HUES64 (cell line): ENCODE measurements around the gene PRSS27.

Experiments used
- H3K27ac ChIP-seq: 2 replicates; pipeline ENCODE4 v1.7.0; 2013; ENCODE audit warnings: low read depth, low read length, inconsistent platforms
- H3K27me3 ChIP-seq: 2 replicates; pipeline ENCODE4 v1.6.1; 2013; ENCODE audit warnings: mild to moderate bottlenecking, low read length; ENCODE audit not compliant: insufficient read depth
- H3K36me3 ChIP-seq: 2 replicates; pipeline ENCODE4 v1.6.1; 2013; ENCODE audit warnings: mild to moderate bottlenecking, low read length; ENCODE audit not compliant: insufficient read depth
- H3K4me1 ChIP-seq: 2 replicates; pipeline ENCODE4 v1.6.1; 2013; ENCODE audit warnings: mild to moderate bottlenecking, low read length, moderate library complexity; ENCODE audit not compliant: insufficient read depth
- H3K4me3 ChIP-seq: 2 replicates; pipeline ENCODE4 v1.5.1; 2013; ENCODE audit warnings: mild to moderate bottlenecking, low read length, moderate library complexity
- H3K9ac ChIP-seq: 2 replicates; pipeline ENCODE4 v1.6.1; 2013; ENCODE audit warnings: mild to moderate bottlenecking, low read depth, low read length
- H3K9me3 ChIP-seq: 2 replicates; pipeline ENCODE4 v1.6.1; 2013; ENCODE audit warnings: low read depth, low read length; ENCODE audit not compliant: insufficient read depth
- WGBS: fragments of 150-250, 120-280 bp; methylation state at CpG from one replicate; pipeline ENCODE4 v1.1.7; 2013; ENCODE audit warnings: missing lambda C conversion rate; 5-methylcytosine and 5-hydroxymethylcytosine counted together

PRSS27 gene

DNA sequence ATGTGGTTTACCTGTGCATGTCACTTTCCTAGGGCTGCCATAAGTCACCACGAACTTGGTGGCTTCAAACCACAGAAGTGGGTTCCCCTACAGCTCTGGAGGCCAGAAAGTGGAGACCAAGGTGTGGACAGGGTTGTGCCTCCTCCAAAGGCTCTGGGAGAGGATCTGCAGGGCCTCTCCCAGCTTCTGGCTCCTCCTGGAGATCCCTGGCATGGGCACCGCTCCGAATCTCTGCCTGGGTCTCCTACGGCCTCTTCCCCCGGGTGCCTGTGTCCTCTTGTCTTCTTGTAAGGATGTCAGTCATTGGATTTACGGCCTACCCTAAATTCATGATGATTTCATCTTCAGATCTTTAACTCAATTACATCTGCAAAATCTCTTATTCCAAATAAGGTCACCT, 29.9 kb upstream of the PRSS27 start:
- Histone ChIP-seq H3K9ac (no peak overlapping the region), H3K36me3 (peaks cover 8% of the 10 kb centered on the region; the same call in 1 of the 2 replicates), H3K4me3 (no peak overlapping the region), H3K27ac (no peak overlapping the region), H3K27me3 (no peaks in the 10 kb centered on the region), H3K9me3 (no peaks in the 10 kb centered on the region), H3K4me1 (peaks cover 6% of the 10 kb centered on the region)
- WGBS, result 95% methylated on average over 6 of the region's 6 CpGs

- peaks cover 1% of the 10 kb centered on the region for H3K4me1 ChIP-seq
- no peak overlapping the region for H3K4me3 ChIP-seq
- WGBS, result 94% methylated on average over 5 of the region's 5 CpGs
These were observed 29.5 kb upstream of the PRSS27 start for GRCh38 chr16:2749476-2749875.

GRCh38 chr16:2748757-2749455, 28.9 kb upstream of the PRSS27 start:
- WGBS, result 93% methylated on average over 7 of the region's 7 CpGs
- 0 out of 2 replicates have a peak, but pooled peaks cover 4% of the 10 kb centered on the region for H3K36me3 ChIP-seq
- H3K4me3 ChIP-seq, result no peak overlapping the region
- no peaks in the 10 kb centered on the region for H3K27me3 ChIP-seq
- H3K9me3 ChIP-seq, result no peaks in the 10 kb centered on the region
- no peaks in the 10 kb centered on the region for H3K4me1 ChIP-seq
- no peak overlapping the region for H3K27ac ChIP-seq
- no peak overlapping the region for H3K9ac ChIP-seq

More at GRCh38 chr16:2749476-2749875, 29.5 kb upstream of the PRSS27 start:
- Histone ChIP-seq H3K27me3 (no peaks in the 10 kb centered on the region), H3K36me3 (peaks cover 5% of the 10 kb centered on the region; the same call in 1 of the 2 replicates), H3K9me3 (no peaks in the 10 kb centered on the region), H3K27ac (no peak overlapping the region), H3K9ac (no peak overlapping the region)

DNA sequence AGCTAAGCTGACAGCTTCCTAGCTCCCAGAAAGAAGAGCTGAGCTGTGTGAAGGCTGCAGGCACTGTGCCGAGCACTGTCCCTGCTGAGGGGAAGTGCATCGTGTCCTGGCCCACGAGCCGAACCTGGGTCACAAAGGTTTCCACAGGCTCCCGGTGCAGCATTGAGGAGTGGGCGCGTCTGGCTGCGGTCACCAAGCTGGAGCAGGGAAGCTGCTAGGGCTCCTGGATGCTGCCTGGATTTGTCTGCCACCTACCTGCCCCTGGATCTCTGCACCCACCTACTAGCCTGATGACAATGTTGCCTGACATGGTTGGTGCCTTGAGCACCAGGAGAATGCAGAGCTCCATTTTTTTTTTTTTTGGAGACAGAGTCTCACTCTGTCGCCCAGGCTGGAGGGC, 25.9 kb upstream of the PRSS27 start:
- Histone ChIP-seq H3K27me3 (no peaks in the 10 kb centered on the region), H3K9me3 (no peaks in the 10 kb centered on the region), H3K9ac (no peak overlapping the region), H3K4me3 (no peak overlapping the region), H3K4me1 (no peaks in the 10 kb centered on the region), H3K36me3 (0 out of 2 replicates have a peak, but pooled peaks cover 4% of the 10 kb centered on the region), H3K27ac (no peak overlapping the region)
- 89% methylated on average over 9 of the region's 9 CpGs for WGBS

DNA sequence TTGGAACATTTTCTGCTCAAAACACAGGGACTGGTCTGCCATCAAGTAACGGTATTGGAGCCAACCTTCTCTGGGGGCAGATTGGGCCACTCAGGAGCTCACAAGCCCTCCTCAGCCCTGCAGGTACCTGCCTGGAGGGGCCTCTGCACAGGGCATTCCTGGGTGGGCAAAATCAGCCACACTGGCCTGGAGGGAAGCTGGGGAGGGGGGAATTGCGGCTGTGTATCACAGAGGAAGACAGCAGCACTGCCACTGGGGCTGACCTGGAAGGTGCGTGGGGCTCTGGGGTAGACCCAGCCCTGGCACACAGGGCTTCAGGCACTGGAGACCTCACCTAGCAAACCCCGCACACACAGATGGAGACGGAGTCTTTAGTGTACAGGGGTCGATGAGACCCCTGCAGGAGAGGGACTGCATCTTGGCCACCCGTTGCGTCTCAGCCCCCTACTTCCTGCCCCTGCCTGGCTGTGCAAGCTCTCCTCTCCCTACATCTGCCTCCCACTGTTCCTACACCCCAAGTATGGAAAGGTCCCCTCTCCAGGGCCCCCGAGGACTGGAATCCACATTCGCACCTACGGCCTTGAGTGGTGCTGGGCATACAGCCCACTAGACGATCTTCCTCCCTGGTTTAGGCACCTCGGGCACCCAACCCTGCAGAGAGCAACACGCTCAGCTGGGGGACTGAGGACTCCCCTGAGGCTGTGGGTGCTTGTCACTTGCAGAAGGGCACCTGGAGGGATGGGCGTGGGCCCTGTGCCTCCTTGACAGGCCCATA, 25.3 kb upstream of the PRSS27 start:
- Histone ChIP-seq H3K4me3 (no peak overlapping the region), H3K4me1 (no peaks in the 10 kb centered on the region), H3K27me3 (no peaks in the 10 kb centered on the region), H3K27ac (no peak overlapping the region), H3K9me3 (no peaks in the 10 kb centered on the region), H3K9ac (no peak overlapping the region), H3K36me3 (0 out of 2 replicates have a peak, but pooled peaks cover 4% of the 10 kb centered on the region)
- 86% methylated on average over 15 of the region's 15 CpGs for WGBS

DNA sequence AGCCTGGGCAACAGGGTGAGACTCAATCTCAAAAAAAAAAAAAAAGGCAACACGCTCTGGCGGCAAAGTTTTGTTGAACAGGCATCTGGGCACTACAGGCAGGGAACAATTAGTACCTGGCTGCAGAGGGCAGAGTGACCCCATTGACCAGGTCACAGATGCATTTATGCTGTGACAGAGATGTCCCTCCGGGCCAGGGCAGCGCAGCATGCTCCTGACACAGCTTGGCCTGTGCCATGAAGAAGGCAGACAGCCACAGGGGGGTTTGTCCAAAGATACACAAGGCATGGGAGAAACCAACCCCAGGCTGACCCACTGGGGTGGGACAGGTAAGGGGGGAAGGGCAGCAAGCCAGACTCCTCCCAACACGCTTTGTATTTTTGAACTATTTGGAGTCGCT, 24.7 kb upstream of the PRSS27 start:
- WGBS, result 92% methylated on average over 6 of the region's 6 CpGs
- H3K27me3 ChIP-seq, result no peaks in the 10 kb centered on the region
- H3K9ac ChIP-seq, result no peak overlapping the region
- H3K4me1 ChIP-seq, result no peaks in the 10 kb centered on the region
- H3K27ac ChIP-seq, result no peak overlapping the region
- 0 out of 2 replicates have a peak, but pooled peaks cover 4% of the 10 kb centered on the region for H3K36me3 ChIP-seq
- H3K4me3 ChIP-seq, result no peak overlapping the region
- H3K9me3 ChIP-seq, result no peaks in the 10 kb centered on the region

DNA sequence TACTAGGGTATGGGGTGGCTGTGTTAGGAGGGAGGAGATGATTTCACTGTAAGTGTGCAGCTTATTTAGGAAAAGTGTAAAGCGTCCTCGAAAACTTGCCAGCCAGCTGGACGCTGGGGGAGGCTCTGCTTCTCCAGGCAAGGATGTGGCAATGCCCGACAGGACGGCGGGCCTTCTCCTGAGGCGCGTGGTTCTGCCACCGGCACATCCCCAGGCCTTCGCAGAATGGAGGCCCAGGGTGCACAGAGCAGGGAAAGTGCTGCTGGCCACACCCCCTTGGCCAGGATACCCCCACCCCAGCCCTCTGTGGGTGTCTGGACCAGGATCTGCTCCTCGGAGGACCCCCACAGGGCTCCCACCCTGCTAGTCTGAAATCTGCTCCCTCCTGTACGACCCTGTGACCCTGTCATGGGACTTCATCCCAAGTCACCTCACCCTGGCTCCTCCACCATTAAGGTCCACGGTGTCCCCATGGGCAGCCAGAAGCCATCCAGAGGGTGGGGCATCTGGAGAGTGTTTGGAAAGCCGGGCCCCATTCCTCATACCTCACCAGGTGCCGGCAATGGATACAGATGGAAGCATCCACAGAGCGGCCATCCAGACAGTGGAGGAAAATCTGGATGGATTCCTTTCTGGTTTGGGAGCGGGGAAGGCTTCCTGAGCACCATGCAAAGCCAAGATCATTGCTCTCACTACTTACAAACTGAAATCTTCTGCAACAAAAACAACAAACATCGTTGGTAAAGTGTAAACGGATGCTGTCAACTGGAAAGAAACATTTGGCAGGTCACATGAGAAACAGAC, 23.2 kb upstream of the PRSS27 start:
- no peaks in the 10 kb centered on the region for H3K9me3 ChIP-seq
- no peak overlapping the region for H3K9ac ChIP-seq
- 91% methylated on average over 19 of the region's 19 CpGs for WGBS
- no peaks in the 10 kb centered on the region for H3K4me1 ChIP-seq
- H3K36me3 ChIP-seq, result no peaks in the 10 kb centered on the region
- no peak overlapping the region for H3K27ac ChIP-seq
- H3K27me3 ChIP-seq, result no peaks in the 10 kb centered on the region
- H3K4me3 ChIP-seq, result no peak overlapping the region

- 93% methylated on average over 12 of the region's 12 CpGs for WGBS
- Histone ChIP-seq H3K36me3 (no peaks in the 10 kb centered on the region), H3K27me3 (no peaks in the 10 kb centered on the region), H3K27ac (no peak overlapping the region), H3K4me1 (no peaks in the 10 kb centered on the region), H3K9ac (no peak overlapping the region), H3K9me3 (no peaks in the 10 kb centered on the region), H3K4me3 (no peak overlapping the region)
These were observed 22.4 kb upstream of the PRSS27 start for GRCh38 chr16:2742323-2743006.

GRCh38 chr16:2741168-2741567, 21.1 kb upstream of the PRSS27 start:
- H3K4me3 ChIP-seq, result no peak overlapping the region
- no peaks in the 10 kb centered on the region for H3K9me3 ChIP-seq
- H3K36me3 ChIP-seq, result no peaks in the 10 kb centered on the region
- WGBS, result 92% methylated on average over 4 of the region's 4 CpGs
- no peak overlapping the region for H3K9ac ChIP-seq
- no peak overlapping the region for H3K27ac ChIP-seq
- H3K27me3 ChIP-seq, result no peaks in the 10 kb centered on the region
- H3K4me1 ChIP-seq, result no peaks in the 10 kb centered on the region

DNA sequence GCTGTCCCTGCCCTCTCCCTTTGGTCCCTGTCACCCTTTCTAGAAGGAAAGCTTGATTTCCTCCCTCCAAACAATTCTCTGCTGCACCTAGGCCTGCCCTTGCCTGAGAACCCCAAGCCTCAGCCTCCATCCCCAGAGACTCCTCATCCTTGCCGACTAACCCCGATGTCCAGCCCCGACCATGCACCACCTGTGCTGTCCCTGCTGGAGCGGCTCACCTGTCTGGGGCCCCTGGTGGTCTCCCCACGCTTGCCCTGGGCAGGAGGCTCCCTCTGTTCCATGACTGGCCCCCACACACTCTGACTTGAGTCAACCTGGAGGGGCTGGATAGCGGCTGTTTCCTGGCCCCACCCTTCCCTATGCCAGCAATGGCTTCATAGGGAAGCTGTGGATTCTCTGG, 20.5 kb upstream of the PRSS27 start:
- H3K9me3 ChIP-seq, result no peaks in the 10 kb centered on the region
- no peak overlapping the region for H3K9ac ChIP-seq
- H3K4me1 ChIP-seq, result no peaks in the 10 kb centered on the region
- no peaks in the 10 kb centered on the region for H3K27me3 ChIP-seq
- 87% methylated on average over 6 of the region's 6 CpGs for WGBS
- no peak overlapping the region for H3K4me3 ChIP-seq
- H3K36me3 ChIP-seq, result no peaks in the 10 kb centered on the region
- H3K27ac ChIP-seq, result no peak overlapping the region
